ENCODE data around the gene USP33. TPM values are rescaled to one million over a fixed set of nuclear protein-coding genes. Genes with fewer than 3 reads are reported as not detected.

Gene USP33
- total and polyA plus RNA-seq, 2 of the 8 experiments (the other 6 are each of a cell fraction or from before 2014, with no cell fraction given) = 20.0 to 55.5 TPM

GRCh38 chr1:77672374-77672773 is 87.3 kb downstream of the USP33 start (continued):
- TF ChIP-seq E2F6 (IDR thresholded peaks at IDR 0.05) (no peak), KDM1A (IDR thresholded peaks at IDR 0.05; ENCODE audit: borderline replicate concordance, low read length) (no peak)

Data from H1 (cell line).